Measurements from ENCODE around the gene DNAJC15.
"Not testable (repeated sequence)": the region's sequence is repeated elsewhere in the genome, so short reads cannot be mapped to it uniquely, and the experiment has no call there.

Gene DNAJC15

GRCh38 chr13:43044720-43045301 lies 21.4 kb downstream of the DNAJC15 start:
- Histone ChIP-seq H3K9ac (ENCODE audit: insufficient read length, low read depth) (no peak overlapping the region), H3K4me1 (ENCODE audit: insufficient read depth, insufficient read length) (no peaks in the 10 kb centered on the region), H3K36me3 (ENCODE audit: insufficient read depth, insufficient read length, low read length) (no peaks in the 10 kb centered on the region), H3K4me3 (ENCODE audit: insufficient read length, low read depth) (no peak overlapping the region), H3K9me3 (ENCODE audit: insufficient read depth, low read length) (peaks cover 11% of the 10 kb centered on the region; the same call in 1 of the 2 replicates), H3K27me3 (ENCODE audit: insufficient read depth, insufficient read length) (no peaks in the 10 kb centered on the region)
- TF ChIP-seq ZNF274 (IDR thresholded peaks at IDR 0.05; ENCODE audit: low read depth, low read length) (no peak), SUZ12 (IDR thresholded peaks at IDR 0.05; ENCODE audit: extremely low read depth, insufficient read depth, insufficient read length) (no peak), YY1 (IDR thresholded peaks at IDR 0.05; ENCODE audit: insufficient read depth, insufficient read length) (no peak)
- DNase-seq (ENCODE audit: low read depth, low spot score) = no peak

DNA sequence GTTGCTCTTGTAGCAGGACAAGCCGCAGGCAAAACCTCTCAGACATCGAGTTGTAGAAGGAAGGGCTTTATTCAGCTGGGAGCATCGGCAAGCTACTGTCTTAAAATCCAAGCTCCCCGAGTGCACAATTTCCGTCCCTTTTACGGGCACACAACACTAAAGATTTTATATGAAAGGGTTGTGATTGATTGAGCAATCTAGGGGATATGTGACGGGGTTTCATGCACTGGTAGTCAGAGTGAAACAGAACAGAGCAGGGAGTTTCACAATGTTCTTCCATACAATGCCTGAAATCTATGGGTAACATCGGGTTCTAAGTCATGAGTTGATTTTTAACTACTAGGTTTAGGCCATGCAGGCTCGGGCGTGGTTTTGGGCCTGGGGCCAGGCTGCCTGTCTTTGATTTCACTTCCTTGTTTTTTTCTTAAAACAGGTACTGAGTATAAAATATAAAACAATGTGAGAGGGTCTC lies 22.0 kb downstream of the DNAJC15 start:
- not testable (repeated sequence) for H3K9ac ChIP-seq (ENCODE audit: insufficient read length, low read depth); H3K9me3 ChIP-seq (ENCODE audit: insufficient read depth, low read length); H3K36me3 ChIP-seq (ENCODE audit: insufficient read depth, insufficient read length, low read length); H3K27me3 ChIP-seq (ENCODE audit: insufficient read depth, insufficient read length); H3K4me3 ChIP-seq (ENCODE audit: insufficient read length, low read depth); DNase-seq (ENCODE audit: low read depth, low spot score); H3K4me1 ChIP-seq (ENCODE audit: insufficient read depth, insufficient read length)

DNA sequence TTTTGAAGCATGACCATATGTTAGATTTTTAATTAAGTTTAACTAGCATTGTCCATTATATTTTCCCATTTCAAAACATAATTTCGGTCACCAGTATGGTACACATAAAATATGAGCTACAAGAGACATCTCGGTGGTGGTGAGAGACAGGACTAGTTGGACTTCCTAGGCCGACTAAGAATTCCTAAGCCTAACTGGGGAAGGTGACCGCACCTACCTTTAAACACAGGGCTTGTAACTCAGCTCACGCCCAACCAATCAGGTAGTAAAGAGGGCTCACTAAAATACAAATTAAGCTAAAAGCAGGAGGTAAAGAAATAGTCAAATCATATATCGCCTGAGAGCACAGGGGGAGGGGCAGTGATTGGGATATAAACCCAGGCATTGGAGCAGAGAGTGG lies 22.9 kb downstream of the DNAJC15 start:
- Histone ChIP-seq H3K4me3 (ENCODE audit: insufficient read length, low read depth) (no peak overlapping the region), H3K27me3 (ENCODE audit: insufficient read depth, insufficient read length) (no peaks in the 10 kb centered on the region), H3K36me3 (ENCODE audit: insufficient read depth, insufficient read length, low read length) (no peaks in the 10 kb centered on the region), H3K9ac (ENCODE audit: insufficient read length, low read depth) (no peak overlapping the region), H3K9me3 (ENCODE audit: insufficient read depth, low read length) (peaks cover 5% of the 10 kb centered on the region; the same call in 1 of the 2 replicates), H3K4me1 (ENCODE audit: insufficient read depth, insufficient read length) (no peaks in the 10 kb centered on the region)
- no peak for DNase-seq (ENCODE audit: low read depth, low spot score)
- no peak for TF ChIP-seq ZNF274 (IDR thresholded peaks at IDR 0.05; ENCODE audit: low read depth, low read length)
- no peak for TF ChIP-seq SUZ12 (IDR thresholded peaks at IDR 0.05; ENCODE audit: extremely low read depth, insufficient read depth, insufficient read length)
- TF ChIP-seq YY1 (IDR thresholded peaks at IDR 0.05; ENCODE audit: insufficient read depth, insufficient read length) = no peak

GRCh38 chr13:43054803-43055802 lies 31.7 kb downstream of the DNAJC15 start:
- TF ChIP-seq ZNF274 (IDR thresholded peaks at IDR 0.05; ENCODE audit: low read depth, low read length) (no peak), YY1 (IDR thresholded peaks at IDR 0.05; ENCODE audit: insufficient read depth, insufficient read length) (no peak), SUZ12 (IDR thresholded peaks at IDR 0.05; ENCODE audit: extremely low read depth, insufficient read depth, insufficient read length) (no peak)
- Histone ChIP-seq H3K9me3 (ENCODE audit: insufficient read depth, low read length) (peaks cover 39% of the 10 kb centered on the region), H3K9ac (ENCODE audit: insufficient read length, low read depth) (no peak overlapping the region), H3K36me3 (ENCODE audit: insufficient read depth, insufficient read length, low read length) (no peaks in the 10 kb centered on the region), H3K27me3 (ENCODE audit: insufficient read depth, insufficient read length) (no peaks in the 10 kb centered on the region), H3K4me3 (ENCODE audit: insufficient read length, low read depth) (no peak overlapping the region), H3K4me1 (ENCODE audit: insufficient read depth, insufficient read length) (no peaks in the 10 kb centered on the region)
- DNase-seq (ENCODE audit: low read depth, low spot score) = peak; percentile 71

GRCh38 chr13:43057653-43058317 lies 34.4 kb downstream of the DNAJC15 start:
- no peak overlapping the region for H3K9ac ChIP-seq (ENCODE audit: insufficient read length, low read depth)
- H3K27me3 ChIP-seq (ENCODE audit: insufficient read depth, insufficient read length) = no peaks in the 10 kb centered on the region
- no peak for TF ChIP-seq YY1 (IDR thresholded peaks at IDR 0.05; ENCODE audit: insufficient read depth, insufficient read length)
- no peak for TF ChIP-seq SUZ12 (IDR thresholded peaks at IDR 0.05; ENCODE audit: extremely low read depth, insufficient read depth, insufficient read length)
- TF ChIP-seq ZNF274 (IDR thresholded peaks at IDR 0.05; ENCODE audit: low read depth, low read length) = no peak
- DNase-seq (ENCODE audit: low read depth, low spot score) = no peak
- peaks cover 40% of the 10 kb centered on the region for H3K9me3 ChIP-seq (ENCODE audit: insufficient read depth, low read length)
- no peak overlapping the region for H3K4me3 ChIP-seq (ENCODE audit: insufficient read length, low read depth)
- H3K4me1 ChIP-seq (ENCODE audit: insufficient read depth, insufficient read length) = no peaks in the 10 kb centered on the region
- no peaks in the 10 kb centered on the region for H3K36me3 ChIP-seq (ENCODE audit: insufficient read depth, insufficient read length, low read length)

- H3K9ac ChIP-seq (ENCODE audit: insufficient read length, low read depth) = no peak overlapping the region
- no peaks in the 10 kb centered on the region for H3K4me1 ChIP-seq (ENCODE audit: insufficient read depth, insufficient read length)
- peaks cover 40% of the 10 kb centered on the region for H3K9me3 ChIP-seq (ENCODE audit: insufficient read depth, low read length)
- TF ChIP-seq SUZ12 (IDR thresholded peaks at IDR 0.05; ENCODE audit: extremely low read depth, insufficient read depth, insufficient read length) (no peak), YY1 (IDR thresholded peaks at IDR 0.05; ENCODE audit: insufficient read depth, insufficient read length) (no peak), ZNF274 (IDR thresholded peaks at IDR 0.05; ENCODE audit: low read depth, low read length) (no peak)
- H3K4me3 ChIP-seq (ENCODE audit: insufficient read length, low read depth) = no peak overlapping the region
- DNase-seq (ENCODE audit: low read depth, low spot score) = no peak
- no peaks in the 10 kb centered on the region for H3K36me3 ChIP-seq (ENCODE audit: insufficient read depth, insufficient read length, low read length)
- H3K27me3 ChIP-seq (ENCODE audit: insufficient read depth, insufficient read length) = no peaks in the 10 kb centered on the region
Measured at GRCh38 chr13:43058318-43058674, 34.9 kb downstream of the DNAJC15 start.

DNA sequence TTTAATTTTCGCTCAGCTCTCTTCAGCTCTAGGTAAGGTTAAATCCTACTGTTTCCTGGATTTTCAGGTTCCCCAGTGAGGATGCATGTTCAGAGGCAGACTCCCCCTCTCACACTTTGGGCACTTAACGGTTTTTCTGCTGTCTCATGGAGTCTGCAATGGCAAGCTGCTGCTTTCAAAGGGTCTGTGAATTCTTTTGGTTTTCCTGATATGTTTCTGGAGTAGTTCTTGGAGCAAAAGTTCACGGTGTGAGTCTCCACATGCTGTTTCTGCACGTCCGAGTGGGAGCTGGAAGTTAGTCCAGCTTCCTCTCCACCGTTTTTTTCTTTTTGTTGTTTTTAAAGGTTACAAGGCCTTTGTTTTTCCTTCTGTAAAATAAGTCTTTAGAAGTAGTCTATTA lies 35.4 kb downstream of the DNAJC15 start:
- no peak for TF ChIP-seq SUZ12 (IDR thresholded peaks at IDR 0.05; ENCODE audit: extremely low read depth, insufficient read depth, insufficient read length)
- Histone ChIP-seq H3K36me3 (ENCODE audit: insufficient read depth, insufficient read length, low read length) (no peaks in the 10 kb centered on the region), H3K4me1 (ENCODE audit: insufficient read depth, insufficient read length) (no peaks in the 10 kb centered on the region), H3K27me3 (ENCODE audit: insufficient read depth, insufficient read length) (no peaks in the 10 kb centered on the region), H3K4me3 (ENCODE audit: insufficient read length, low read depth) (no peak overlapping the region), H3K9me3 (ENCODE audit: insufficient read depth, low read length) (peaks cover 40% of the 10 kb centered on the region), H3K9ac (ENCODE audit: insufficient read length, low read depth) (no peak overlapping the region)
- DNase-seq (ENCODE audit: low read depth, low spot score) = no peak

GRCh38 chr13:43059779-43060178 lies 36.4 kb downstream of the DNAJC15 start:
- H3K36me3 ChIP-seq (ENCODE audit: insufficient read depth, insufficient read length, low read length); H3K4me1 ChIP-seq (ENCODE audit: insufficient read depth, insufficient read length); H3K4me3 ChIP-seq (ENCODE audit: insufficient read length, low read depth); DNase-seq (ENCODE audit: low read depth, low spot score); H3K9ac ChIP-seq (ENCODE audit: insufficient read length, low read depth); H3K27me3 ChIP-seq (ENCODE audit: insufficient read depth, insufficient read length): not testable (repeated sequence)
- H3K9me3 ChIP-seq (ENCODE audit: insufficient read depth, low read length) = peaks cover 40% of the 10 kb centered on the region

- H3K4me1 ChIP-seq (ENCODE audit: insufficient read depth, insufficient read length); H3K9ac ChIP-seq (ENCODE audit: insufficient read length, low read depth); DNase-seq (ENCODE audit: low read depth, low spot score); H3K36me3 ChIP-seq (ENCODE audit: insufficient read depth, insufficient read length, low read length); H3K27me3 ChIP-seq (ENCODE audit: insufficient read depth, insufficient read length); H3K4me3 ChIP-seq (ENCODE audit: insufficient read length, low read depth): not testable (repeated sequence)
- H3K9me3 ChIP-seq (ENCODE audit: insufficient read depth, low read length) = peaks cover 40% of the 10 kb centered on the region
Measured at GRCh38 chr13:43060806-43061205, 37.4 kb downstream of the DNAJC15 start.
